ENCODE data around the gene PRKCA. TPM values are rescaled to one million over a fixed set of nuclear protein-coding genes. Genes with fewer than 3 reads are reported as not detected.

The PRKCA gene
- total RNA-seq, 4 donors from 2014 or later = 26.0 to 89.0 (median 32.8) TPM

GRCh38 chr17:66519154-66519553 is 216.7 kb downstream of the PRKCA start:
- H3K27me3 ChIP-seq = no peaks in the 10 kb centered on the region
- peak overlapping the region in 1 of 4 donors; percentile 74 for H3K27ac ChIP-seq
- peaks cover 13 to 59% (median 16%) of the 10 kb centered on the region in 3 donors for H3K4me1 ChIP-seq
- 76 to 91% methylated on average over 3 of the region's 3 CpGs for WGBS, 2 donors (ENCODE audit: low coverage in 1 of 2)
- no peak overlapping the region for H3K4me3 ChIP-seq
- no peaks in the 10 kb centered on the region for H3K36me3 ChIP-seq
- TF ChIP-seq POLR2A (IDR thresholded peaks at IDR 0.05) (no peak), POLR2AphosphoS5 (IDR thresholded peaks at IDR 0.05) (no peak), CTCF (IDR thresholded peaks at IDR 0.05) (no peak), EP300 (IDR thresholded peaks at IDR 0.05) (no peak)
- ATAC-seq = no peak
- H3K9me3 ChIP-seq = no peaks in the 10 kb centered on the region

- TF ChIP-seq EP300 (IDR thresholded peaks at IDR 0.05) (no peak), CTCF (IDR thresholded peaks at IDR 0.05) (no peak), POLR2AphosphoS5 (IDR thresholded peaks at IDR 0.05) (no peak), POLR2A (IDR thresholded peaks at IDR 0.05) (no peak)
- 36 to 38% methylated on average over 1 to 2 of the region's 2 CpGs for WGBS, 2 donors (ENCODE audit: low coverage in 1 of 2)
These were observed 218.6 kb downstream of the PRKCA start for GRCh38 chr17:66520999-66521398.

GRCh38 chr17:66522591-66523272 is 220.3 kb downstream of the PRKCA start:
- Histone ChIP-seq H3K9me3 (no peaks in the 10 kb centered on the region), H3K4me1 (peaks cover 13 to 77% (median 13%) of the 10 kb centered on the region in 3 donors), H3K36me3 (no peaks in the 10 kb centered on the region), H3K27ac (peak overlapping the region in 3 of 4 donors; percentile 59 to 74 (median 73)), H3K27me3 (no peaks in the 10 kb centered on the region), H3K4me3 (no peak overlapping the region)
- WGBS, 2 donors (ENCODE audit: low coverage in 1 of 2) = 85 to 88% methylated on average over 3 of the region's 3 CpGs
- ATAC-seq = no peak
- TF ChIP-seq EP300 (IDR thresholded peaks at IDR 0.05) = no peak
- no peak for TF ChIP-seq POLR2A (IDR thresholded peaks at IDR 0.05)
- TF ChIP-seq POLR2AphosphoS5 (IDR thresholded peaks at IDR 0.05) = peak; percentile 17

More at GRCh38 chr17:66520999-66521398, 218.6 kb downstream of the PRKCA start:
- Histone ChIP-seq H3K9me3 (no peaks in the 10 kb centered on the region), H3K4me1 (peaks cover 13 to 78% (median 17%) of the 10 kb centered on the region in 3 donors), H3K27me3 (no peaks in the 10 kb centered on the region), H3K4me3 (no peak overlapping the region), H3K36me3 (no peaks in the 10 kb centered on the region), H3K27ac (peak overlapping the region in 3 of 4 donors; percentile 32 to 74 (median 59))
- ATAC-seq = no peak

GRCh38 chr17:66523378-66524200 is 221.2 kb downstream of the PRKCA start:
- H3K4me3 ChIP-seq = no peak overlapping the region
- H3K4me1 ChIP-seq = peaks cover 13 to 68% (median 13%) of the 10 kb centered on the region in 3 donors
- 45 to 50% methylated on average over 1 to 6 of the region's 6 CpGs for WGBS, 2 donors (ENCODE audit: low coverage in 1 of 2)
- ATAC-seq = peak; percentile 51
- H3K27ac ChIP-seq = peak overlapping the region in 3 of 4 donors; percentile 59 to 74 (median 73)
- no peaks in the 10 kb centered on the region for H3K27me3 ChIP-seq
- H3K36me3 ChIP-seq = no peaks in the 10 kb centered on the region
- TF ChIP-seq CTCF (IDR thresholded peaks at IDR 0.05) (peak in 1 of 4 experiments; percentile 19), POLR2AphosphoS5 (IDR thresholded peaks at IDR 0.05) (peak; percentile 59), POLR2A (IDR thresholded peaks at IDR 0.05) (no peak), EP300 (IDR thresholded peaks at IDR 0.05) (no peak)
- no peaks in the 10 kb centered on the region for H3K9me3 ChIP-seq

GRCh38 chr17:66524877-66525276 is 222.5 kb downstream of the PRKCA start:
- 81 to 100% methylated on average over 1 to 2 of the region's 2 CpGs for WGBS, 2 donors (ENCODE audit: low coverage in 1 of 2)
- ATAC-seq = no peak
- Histone ChIP-seq H3K36me3 (no peaks in the 10 kb centered on the region), H3K9me3 (no peaks in the 10 kb centered on the region), H3K4me1 (peaks cover 13 to 64% (median 13%) of the 10 kb centered on the region in 3 donors), H3K27me3 (no peaks in the 10 kb centered on the region), H3K4me3 (no peak overlapping the region), H3K27ac (peak overlapping the region in 3 of 4 donors; percentile 59 to 74 (median 73))
- TF ChIP-seq CTCF (IDR thresholded peaks at IDR 0.05) (no peak), POLR2AphosphoS5 (IDR thresholded peaks at IDR 0.05) (no peak), EP300 (IDR thresholded peaks at IDR 0.05) (no peak), POLR2A (IDR thresholded peaks at IDR 0.05) (no peak)

Data from gastroesophageal sphincter (tissue), 4 donors.